PC-9 (cell line): ENCODE measurements around the gene CADPS2. TPM values are rescaled to one million over a fixed set of nuclear protein-coding genes. Genes with fewer than 3 reads are reported as not detected.
A peak's percentile ranks its signal among the peaks of the same experiment; 100 is the strongest.

Source experiments
- BruUV-seq: library from RNA; stranded (reverse); fragments of 400-500 nt; replicated peaks from 2 replicates; lab custom pipeline; 2021; lab: Mats Ljungman, UMichigan
- CTCF ChIA-PET: fragments of 300-600 bp; sonication (Branson Sonifier 250); formaldehyde crosslinking; loops from one replicate; lab custom pipeline; 2022; ENCODE audit warnings: antibody characterized with exemption; lab: Charles Lee
- POLR2A ChIA-PET: fragments of 300-600 bp; sonication (Branson Sonifier 250); formaldehyde crosslinking; loops from one replicate; lab custom pipeline; 2022; ENCODE audit warnings: antibody characterized with exemption; ENCODE audit not compliant: unreplicated experiment; lab: Charles Lee
- DNase-seq, 2 experiments: peaks; one replicate each; pipeline versions ENCODE4 v3.0.0 to v3.0.0-alpha.2; 2015 to 2022; ENCODE audit warnings: mixed read lengths in 1 of 2
- H2AFZ ChIP-seq: fragments of 200-600 bp; sonication (generic); 2 replicates; pipeline ENCODE4 v1.8.1; 2017; ENCODE audit warnings: antibody characterized with exemption
- H3F3A ChIP-seq: fragments of 200-600 bp; sonication (generic); 2 replicates; pipeline ENCODE4 v1.8.1; 2017; ENCODE audit warnings: antibody characterized with exemption, mild to moderate bottlenecking, low read depth; ENCODE audit not compliant: insufficient read depth
- H3K27ac ChIP-seq: fragments of 200-600 bp; sonication (generic); 2 replicates; pipeline ENCODE4 v1.6.1; 2016; ENCODE audit warnings: mixed run types
- H3K27me3 ChIP-seq: fragments of 200-600 bp; sonication (generic); 2 replicates; pipeline ENCODE4 v1.6.1; 2016; ENCODE audit warnings: low read depth, mixed run types; ENCODE audit not compliant: insufficient read depth
- H3K36me3 ChIP-seq: fragments of 200-600 bp; sonication (generic); 2 replicates; pipeline ENCODE4 v1.6.1; 2016; ENCODE audit warnings: low read depth, mixed run types
- H3K4me1 ChIP-seq: fragments of 200-600 bp; sonication (generic); replicated peaks from 2 replicates; pipeline ENCODE4 v1.6.1; 2016; ENCODE audit warnings: mixed run types; ENCODE audit not compliant: insufficient read depth
- H3K4me2 ChIP-seq: fragments of 200-600 bp; sonication (generic); 2 replicates; pipeline ENCODE4 v1.6.1; 2017; ENCODE audit warnings: mixed run types
- H3K4me3 ChIP-seq: fragments of 200-600 bp; sonication (generic); 2 replicates; pipeline ENCODE4 v1.6.1; 2016; ENCODE audit warnings: mixed run types
- H3K79me2 ChIP-seq: fragments of 200-600 bp; sonication (generic); 2 replicates; pipeline ENCODE4 v1.6.1; 2017; ENCODE audit warnings: low read depth, mixed run types
- H3K9me2 ChIP-seq: fragments of 200-600 bp; sonication (generic); 2 replicates; pipeline ENCODE4 v1.8.1; 2017; ENCODE audit warnings: mild to moderate bottlenecking; ENCODE audit not compliant: insufficient read depth
- H3K9me3 ChIP-seq: fragments of 200-600 bp; sonication (generic); 2 replicates; pipeline ENCODE4 v1.8.1; 2016; ENCODE audit warnings: low read depth; ENCODE audit not compliant: insufficient read depth
- H4K20me1 ChIP-seq: fragments of 200-600 bp; sonication (generic); 2 replicates; pipeline ENCODE4 v1.8.1; 2017; ENCODE audit not compliant: insufficient read depth
- EZH2 ChIP-seq: fragments of 200-600 bp; sonication (generic); IDR thresholded peaks from 2 replicates; pipeline ENCODE4 v1.8.0; 2017; ENCODE audit warnings: antibody characterized with exemption, low read depth
- intact Hi-C: fragments of 100-400 bp; cut with micrococcal nuclease; formaldehyde crosslinking; loops from one replicate; pipeline ENCODE4 v1.10.0; 2022; ENCODE audit not compliant: unreplicated experiment
- total RNA-seq: library from RNA; stranded (reverse); gene quantifications from 2 replicates; pipeline ENCODE4 v1.2.3, GENCODE V29; 2021
- TF ChIP-seq, protein P1 (sequence below): fragments of 200-600 bp; sonication (generic); conservative IDR thresholded peaks from 2 replicates; pipeline ENCODE4 v1.6.1; 2017; ENCODE audit warnings: mixed run types, antibody characterized with exemption, mild to moderate bottlenecking, moderate library complexity

The CADPS2 gene
- total RNA-seq, 1 experiment from 2014 or later = 11.9 TPM

DNA sequence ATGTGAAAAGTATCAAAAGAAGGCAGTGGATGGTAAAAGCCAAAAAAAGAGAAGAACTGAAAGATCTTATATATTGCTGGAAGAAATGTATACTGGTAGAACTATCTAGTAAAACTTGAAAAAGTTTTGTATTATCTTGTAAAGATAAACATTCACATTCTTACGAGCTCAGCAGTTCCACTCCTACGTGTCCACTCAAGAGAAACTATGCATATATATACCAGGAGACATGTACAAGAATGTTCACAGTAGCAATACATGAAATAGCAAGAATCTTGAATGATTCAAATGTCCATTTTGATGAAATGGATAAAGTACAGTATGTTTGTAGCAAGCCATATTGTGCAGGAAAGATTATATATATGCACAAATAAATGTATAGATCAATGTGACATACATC, 342.4 kb downstream of the CADPS2 start:
- no peaks in the 10 kb centered on the region for H3K9me3 ChIP-seq
- no peak overlapping the region for H3K4me2 ChIP-seq
- TF ChIP-seq EZH2 = no peak
- TF ChIP-seq, protein P1, sequence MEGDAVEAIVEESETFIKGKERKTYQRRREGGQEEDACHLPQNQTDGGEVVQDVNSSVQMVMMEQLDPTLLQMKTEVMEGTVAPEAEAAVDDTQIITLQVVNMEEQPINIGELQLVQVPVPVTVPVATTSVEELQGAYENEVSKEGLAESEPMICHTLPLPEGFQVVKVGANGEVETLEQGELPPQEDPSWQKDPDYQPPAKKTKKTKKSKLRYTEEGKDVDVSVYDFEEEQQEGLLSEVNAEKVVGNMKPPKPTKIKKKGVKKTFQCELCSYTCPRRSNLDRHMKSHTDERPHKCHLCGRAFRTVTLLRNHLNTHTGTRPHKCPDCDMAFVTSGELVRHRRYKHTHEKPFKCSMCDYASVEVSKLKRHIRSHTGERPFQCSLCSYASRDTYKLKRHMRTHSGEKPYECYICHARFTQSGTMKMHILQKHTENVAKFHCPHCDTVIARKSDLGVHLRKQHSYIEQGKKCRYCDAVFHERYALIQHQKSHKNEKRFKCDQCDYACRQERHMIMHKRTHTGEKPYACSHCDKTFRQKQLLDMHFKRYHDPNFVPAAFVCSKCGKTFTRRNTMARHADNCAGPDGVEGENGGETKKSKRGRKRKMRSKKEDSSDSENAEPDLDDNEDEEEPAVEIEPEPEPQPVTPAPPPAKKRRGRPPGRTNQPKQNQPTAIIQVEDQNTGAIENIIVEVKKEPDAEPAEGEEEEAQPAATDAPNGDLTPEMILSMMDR = no peak
- H4K20me1 ChIP-seq = no peaks in the 10 kb centered on the region
- POLR2A ChIA-PET = no interaction called here
- no peak for DNase-seq
- no peak overlapping the region for H2AFZ ChIP-seq
- H3K9me2 ChIP-seq = no peaks in the 10 kb centered on the region
- H3K4me3 ChIP-seq = no peak overlapping the region
- H3K27me3 ChIP-seq = no peaks in the 10 kb centered on the region
- no TSS peak for BruUV-seq
- no peaks in the 10 kb centered on the region for H3K36me3 ChIP-seq
- no peaks in the 10 kb centered on the region for H3F3A ChIP-seq
- no peaks in the 10 kb centered on the region for H3K79me2 ChIP-seq
- intact Hi-C loops = no loop called here
- CTCF ChIA-PET = no interaction called here
- H3K4me1 ChIP-seq = no peaks in the 10 kb centered on the region
- no peak overlapping the region for H3K27ac ChIP-seq

DNA sequence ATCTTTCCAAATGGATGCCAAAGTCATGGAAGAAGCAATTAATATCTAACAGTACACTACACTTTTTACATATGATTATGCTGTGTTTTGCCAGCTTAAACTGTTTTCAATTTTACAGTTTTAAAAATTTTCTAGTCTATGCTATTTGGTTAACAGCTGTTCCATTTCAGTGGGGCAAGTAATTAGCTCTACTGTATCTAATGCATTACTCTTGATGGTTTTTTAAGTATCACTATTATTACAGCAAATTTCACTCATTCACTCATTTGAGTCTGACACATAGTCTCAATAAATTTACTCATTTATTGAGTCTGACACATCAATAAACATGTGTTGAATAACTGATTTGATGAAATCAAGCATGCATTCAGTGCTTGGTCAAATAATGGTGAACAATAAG, 343.1 kb downstream of the CADPS2 start:
- H3K79me2 ChIP-seq = no peaks in the 10 kb centered on the region
- H3K27me3 ChIP-seq = no peaks in the 10 kb centered on the region
- CTCF ChIA-PET = no interaction called here
- no peak for DNase-seq
- no peaks in the 10 kb centered on the region for H3K4me1 ChIP-seq
- no peak overlapping the region for H3K27ac ChIP-seq
- BruUV-seq = no TSS peak
- H2AFZ ChIP-seq = no peak overlapping the region
- TF ChIP-seq EZH2 = no peak
- TF ChIP-seq, protein P1 = no peak
- no peak overlapping the region for H3K4me3 ChIP-seq
- POLR2A ChIA-PET = no interaction called here
- no peak overlapping the region for H3K4me2 ChIP-seq
- no peaks in the 10 kb centered on the region for H3K9me3 ChIP-seq
- no peaks in the 10 kb centered on the region for H4K20me1 ChIP-seq
- H3F3A ChIP-seq = no peaks in the 10 kb centered on the region
- H3K9me2 ChIP-seq = no peaks in the 10 kb centered on the region
- no peaks in the 10 kb centered on the region for H3K36me3 ChIP-seq
- intact Hi-C loops = no loop called here

DNA sequence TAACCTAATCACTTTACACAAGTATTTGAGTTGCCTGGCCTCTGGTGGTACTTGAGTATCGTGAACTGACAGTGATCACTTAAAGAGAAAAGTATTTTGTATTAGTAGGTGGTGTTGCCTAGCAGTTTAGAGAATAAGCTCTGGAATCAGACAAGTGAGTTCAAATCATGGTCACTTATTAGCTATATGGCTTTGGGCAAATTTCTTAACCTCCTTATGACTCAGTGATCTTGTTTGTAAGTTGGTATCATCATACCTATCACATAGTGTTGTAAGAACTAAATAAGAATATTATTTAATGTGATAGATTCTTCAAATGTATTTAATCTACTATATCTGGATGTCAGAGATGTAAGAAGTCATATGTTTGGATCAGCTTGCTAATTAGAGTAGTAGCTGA, 351.2 kb downstream of the CADPS2 start:
- H3K27ac ChIP-seq = no peak overlapping the region
- CTCF ChIA-PET = no interaction called here
- H2AFZ ChIP-seq = no peak overlapping the region
- H3K4me1 ChIP-seq = no peaks in the 10 kb centered on the region
- no peaks in the 10 kb centered on the region for H3K9me2 ChIP-seq
- no peaks in the 10 kb centered on the region for H3K9me3 ChIP-seq
- intact Hi-C loops = no loop called here
- H3K79me2 ChIP-seq = no peaks in the 10 kb centered on the region
- TF ChIP-seq EZH2 = no peak
- TF ChIP-seq, protein P1 = no peak
- no peaks in the 10 kb centered on the region for H4K20me1 ChIP-seq
- DNase-seq = peak in 1 of 2 experiments; percentile 66
- no peak overlapping the region for H3K4me3 ChIP-seq
- BruUV-seq = no TSS peak
- no peaks in the 10 kb centered on the region for H3K27me3 ChIP-seq
- no peaks in the 10 kb centered on the region for H3F3A ChIP-seq
- H3K4me2 ChIP-seq = 0 out of 2 replicates have a peak overlapping the region, but pooled peaks have one; percentile 1
- H3K36me3 ChIP-seq = no peaks in the 10 kb centered on the region
- POLR2A ChIA-PET = no interaction called here
